ENCODE results near the gene JMJD4. TPM values are rescaled to one million over a fixed set of nuclear protein-coding genes. Genes with fewer than 3 reads are reported as not detected.
A peak's percentile ranks its signal among the peaks of the same experiment; 100 is the strongest.

Gene JMJD4
- 33.6 and 38.2 TPM in 2 replicates for total RNA-seq (2014; rRNA removed; shearing (Covaris generic))
- 28.6 and 33.6 TPM in 2 replicates for polyA plus RNA-seq (2015; cell fraction: cytosol; rRNA removed)
- polyA plus RNA-seq (2015; cell fraction: nucleus; rRNA removed): 71.4 and 92.0 TPM in 2 replicates

- in situ Hi-C loops (cut with HindIII; ENCODE audit: low pct_unique_long_range_greater_than_20kb, low sequenced_read_pairs): no loop called here
Observed at GRCh38 chr1:227734856-227735538, at the start of gene JMJD4, which contains the start of gene SNAP47. JMJD4 (minus strand) TSS chr1:227735302; CDS start chr1:227735273, 29 bp downstream. SNAP47 (plus strand) TSS chr1:227735435; CDS start chr1:227747737, 12,302 bp downstream.

GRCh38 chr1:227782226-227782625 lies 47.1 kb upstream of the JMJD4 start:
- DNase-seq (ENCODE audit: low read depth, low spot score): no peak
- in situ Hi-C loops (cut with HindIII; ENCODE audit: low pct_unique_long_range_greater_than_20kb, low sequenced_read_pairs): no loop called here

More at GRCh38 chr1:227734856-227735538, at the start of gene JMJD4, which contains the start of gene SNAP47:
- DNase-seq (ENCODE audit: low read depth, low spot score): peak; percentile 91

- in situ Hi-C loops (cut with HindIII; ENCODE audit: low pct_unique_long_range_greater_than_20kb, low sequenced_read_pairs): no loop called here
- DNase-seq (ENCODE audit: low read depth, low spot score): no peak
Observed at GRCh38 chr1:227781314-227781930, 46.3 kb upstream of the JMJD4 start.

- no peak for DNase-seq (ENCODE audit: low read depth, low spot score)
- in situ Hi-C loops (cut with HindIII; ENCODE audit: low pct_unique_long_range_greater_than_20kb, low sequenced_read_pairs): no loop called here
Observed at GRCh38 chr1:227780101-227781044, 45.3 kb upstream of the JMJD4 start.

- in situ Hi-C loops (cut with HindIII; ENCODE audit: low pct_unique_long_range_greater_than_20kb, low sequenced_read_pairs): no loop called here
- no peak for DNase-seq (ENCODE audit: low read depth, low spot score)
Observed at GRCh38 chr1:227779685-227780084, 44.6 kb upstream of the JMJD4 start.

GRCh38 chr1:227779021-227779441 lies 43.9 kb upstream of the JMJD4 start:
- DNase-seq (ENCODE audit: low read depth, low spot score): no peak
- in situ Hi-C loops (cut with HindIII; ENCODE audit: low pct_unique_long_range_greater_than_20kb, low sequenced_read_pairs): no loop called here

- DNase-seq (ENCODE audit: low read depth, low spot score): no peak
- in situ Hi-C loops (cut with HindIII; ENCODE audit: low pct_unique_long_range_greater_than_20kb, low sequenced_read_pairs): no loop called here
Observed at GRCh38 chr1:227778401-227778947, 43.4 kb upstream of the JMJD4 start.

- DNase-seq (ENCODE audit: low read depth, low spot score): no peak
- in situ Hi-C loops (cut with HindIII; ENCODE audit: low pct_unique_long_range_greater_than_20kb, low sequenced_read_pairs): no loop called here
Observed at GRCh38 chr1:227777646-227778045, 42.5 kb upstream of the JMJD4 start.

GRCh38 chr1:227777156-227777555 lies 42.1 kb upstream of the JMJD4 start:
- no peak for DNase-seq (ENCODE audit: low read depth, low spot score)
- in situ Hi-C loops (cut with HindIII; ENCODE audit: low pct_unique_long_range_greater_than_20kb, low sequenced_read_pairs): no loop called here

GRCh38 chr1:227776331-227776771 lies 41.2 kb upstream of the JMJD4 start:
- DNase-seq (ENCODE audit: low read depth, low spot score): no peak
- in situ Hi-C loops (cut with HindIII; ENCODE audit: low pct_unique_long_range_greater_than_20kb, low sequenced_read_pairs): no loop called here

GRCh38 chr1:227775841-227776240 lies 40.7 kb upstream of the JMJD4 start:
- no peak for DNase-seq (ENCODE audit: low read depth, low spot score)
- in situ Hi-C loops (cut with HindIII; ENCODE audit: low pct_unique_long_range_greater_than_20kb, low sequenced_read_pairs): no loop called here

- in situ Hi-C loops (cut with HindIII; ENCODE audit: low pct_unique_long_range_greater_than_20kb, low sequenced_read_pairs): no loop called here
- no peak for DNase-seq (ENCODE audit: low read depth, low spot score)
Observed at GRCh38 chr1:227774821-227775661, 39.9 kb upstream of the JMJD4 start.

GRCh38 chr1:227774051-227774731 lies 39.1 kb upstream of the JMJD4 start:
- no peak for DNase-seq (ENCODE audit: low read depth, low spot score)
- in situ Hi-C loops (cut with HindIII; ENCODE audit: low pct_unique_long_range_greater_than_20kb, low sequenced_read_pairs): no loop called here

GRCh38 chr1:227773558-227773957 lies 38.5 kb upstream of the JMJD4 start:
- DNase-seq (ENCODE audit: low read depth, low spot score): no peak
- in situ Hi-C loops (cut with HindIII; ENCODE audit: low pct_unique_long_range_greater_than_20kb, low sequenced_read_pairs): no loop called here

GRCh38 chr1:227771771-227772170 lies 36.7 kb upstream of the JMJD4 start:
- no peak for DNase-seq (ENCODE audit: low read depth, low spot score)
- in situ Hi-C loops (cut with HindIII; ENCODE audit: low pct_unique_long_range_greater_than_20kb, low sequenced_read_pairs): no loop called here

GRCh38 chr1:227771326-227771725 lies 36.2 kb upstream of the JMJD4 start:
- in situ Hi-C loops (cut with HindIII; ENCODE audit: low pct_unique_long_range_greater_than_20kb, low sequenced_read_pairs): no loop called here
- DNase-seq (ENCODE audit: low read depth, low spot score): no peak
